Heart left ventricle (tissue), 16 donors: ENCODE data around the gene TMEM39B. TPM values are rescaled to one million over a fixed set of nuclear protein-coding genes. Genes with fewer than 3 reads are reported as not detected.
A peak's percentile ranks its signal among the peaks of the same experiment; 100 is the strongest.

Experiments
- ATAC-seq, 4 donors: fragments of 200-7000 bp; cut with Tn5 transposase; one replicate each; pipeline ENCODE4 v1.9.1; 2020 to 2022; ENCODE audit warnings: moderate library complexity in 4 of 4, mild to moderate bottlenecking in 3 of 4, moderate number of reproducible peaks in 1 of 4
- DNase-seq, 5 donors: peaks; one replicate each; pipeline ENCODE4 v3.0.0-alpha.2; 2020
- H3K27ac ChIP-seq, 12 donors: fragments of 200-600 bp; sonication (generic) in 4 of 12; one replicate each; pipeline versions ENCODE4 v1.5.0 to v1.8.0; 2016 to 2022; ENCODE audit warnings: mild to moderate bottlenecking in 2 of 12
- H3K27me3 ChIP-seq, 9 donors: fragments of 200-600 bp; sonication (generic) in 2 of 9; one replicate each; pipeline versions ENCODE4 v1.5.1 to v1.8.0; 2016 to 2022; ENCODE audit warnings: mild to moderate bottlenecking in 3 of 9
- H3K36me3 ChIP-seq, 9 donors: fragments of 200-600 bp; sonication (generic) in 2 of 9; one replicate each; pipeline versions ENCODE4 v1.5.0 to v1.8.0; 2018 to 2022; ENCODE audit warnings: mild to moderate bottlenecking in 2 of 9
- H3K4me1 ChIP-seq, 12 donors: fragments of 200-600 bp; sonication (generic) in 4 of 12; one replicate each; pipeline versions ENCODE4 v1.5.0 to v1.8.0; 2016 to 2022; ENCODE audit warnings: mild to moderate bottlenecking in 3 of 12
- H3K4me3 ChIP-seq, 12 donors: fragments of 200-600 bp; sonication (generic) in 4 of 12; one replicate each; pipeline versions ENCODE4 v1.5.0 to v1.8.0; 2017 to 2022; ENCODE audit warnings: mild to moderate bottlenecking in 9 of 12, moderate library complexity in 4 of 12
- H3K9me3 ChIP-seq, 12 donors: fragments of 200-600 bp; sonication (generic) in 4 of 12; one replicate each; pipeline versions ENCODE4 v1.5.0 to v1.8.0; 2016 to 2022; ENCODE audit warnings: mild to moderate bottlenecking in 1 of 12
- CTCF ChIP-seq, 12 donors: fragments of 200-600 bp; sonication (generic) in 4 of 12; IDR thresholded peaks; one replicate each; pipeline versions ENCODE4 v1.5.0 to v1.8.0; 2018 to 2022; ENCODE audit warnings: antibody characterized with exemption in 12 of 12, mild to moderate bottlenecking in 5 of 12
- POLR2A ChIP-seq, 2 donors: fragments of 450-650 bp; IDR thresholded peaks; one replicate each; pipeline ENCODE4 v1.6.1; 2017; ENCODE audit warnings: antibody characterized with exemption in 2 of 2, mild to moderate bottlenecking in 2 of 2, moderate library complexity in 2 of 2
- WGBS, 4 donors: extraction: QIAGEN DNeasy Blood & Tissue Kit in 2 of 4; methylation state at CpG; one replicate each; pipeline versions ENCODE4 v1.1.5 to v1.1.7; 2013 to 2018; 5-methylcytosine and 5-hydroxymethylcytosine counted together
- intact Hi-C, 10 donors: fragments of 100-400 bp; cut with DNase I; formaldehyde crosslinking; loops; one replicate each; pipeline versions ENCODE4 v1.11.1 to v1.14.2; 2022
- polyA plus RNA-seq, 2 donors: library from polyadenylated mRNA; stranded (reverse); fragments of 200-250 nt; gene quantifications; one replicate each; pipeline ENCODE4 v1.2.3, GENCODE V29; 2013
- total RNA-seq, 9 donors: library from RNA; depleted of rRNA in 2 of 9; stranded (reverse); fragments of >200 nt in 2 of 9; fragmentation: NEBNext Ultra II Directional in 3 of 9; extraction: Animal tissue kit (Norgen Biotek cat#: 25700) in 3 of 9; gene quantifications; one replicate each; pipeline versions ENCODE4 v1.1.0 to v1.2.4, GENCODE V29; 2016 to 2023
- donor health status: ischemic (EF 13 %, LVEDD 7.1; RV severe dilation, severe dysfunction).
- donor health status: healthy with polysubstance abuse.
- donor health status: DM: no; HTN: yes; CAD: no.
- donor health status: DM: no; HTN: no; CAD: no.
- donor health status: ischemic (EF 25% LVEDD 6.9; RV normal size, moderate dysfunction).
- donor health status: ischemic (EF 25% LVEDD 5.7; RV mildly dilated, moderate dysfunction).
- donor health status: healthy.
- donor health status: DM: yes; HTN: yes; CAD: no.
- donor health status: ischemic (EF 35%, LVEDD 5.7; RV mildly dilated, moderate dysfunction).
- donor health status: nonischemic (EF 11% LVEDD 7.7; RV severe dilation, severe dysfunction).
- donor health status: DM: yes; HTN: yes; CAD: no.
- donor health status: PGD.
- donor health status: ischemic (EF 29% LVEDD 5.4; RV normal size, mild dysfunction).
- donor health status: nonischemic (EF 23%, LVEDD 6.1; RV moderate dilation, normal function).

The TMEM39B gene
- total and polyA plus RNA-seq, 11 donors: 2.7 to 15.1 (median 6.3) TPM

GRCh38 chr1:32100359-32100758 is 27.6 kb downstream of the TMEM39B start:
- peak; percentile 32 to 94 (median 72) for ATAC-seq
- Histone ChIP-seq H3K27ac (peak overlapping the region in 8 of 12 donors; percentile 28 to 68 (median 50)), H3K4me1 (peaks cover 0 to 12% (median 0%) of the 10 kb centered on the region in 12 donors), H3K4me3 (no peak overlapping the region), H3K9me3 (no peaks in the 10 kb centered on the region), H3K27me3 (no peaks in the 10 kb centered on the region), H3K36me3 (peaks cover 0 to 74% (median 54%) of the 10 kb centered on the region in 9 donors)
- peak; percentile 66 to 72 (median 70) for DNase-seq
- TF ChIP-seq POLR2A (IDR thresholded peaks at IDR 0.05): no peak
- TF ChIP-seq CTCF (IDR thresholded peaks at IDR 0.05): no peak
- intact Hi-C loops: no loop called here
- 62 to 73% (median 66%) methylated on average over 10 of the region's 10 CpGs for WGBS, 4 donors

- H3K9me3 ChIP-seq: no peaks in the 10 kb centered on the region
- TF ChIP-seq POLR2A (IDR thresholded peaks at IDR 0.05) (no peak), CTCF (IDR thresholded peaks at IDR 0.05) (no peak)
- ATAC-seq: no peak
- no peak overlapping the region for H3K4me3 ChIP-seq
- peak overlapping the region in 6 of 12 donors; percentile 4 to 62 (median 52) for H3K27ac ChIP-seq
- H3K36me3 ChIP-seq: peaks cover 0 to 67% (median 47%) of the 10 kb centered on the region in 9 donors
- peaks cover 0 to 12% (median 0%) of the 10 kb centered on the region in 12 donors for H3K4me1 ChIP-seq
- WGBS, 4 donors: 91 to 93% (median 93%) methylated on average over 9 of the region's 9 CpGs
- no peaks in the 10 kb centered on the region for H3K27me3 ChIP-seq
- intact Hi-C loops: no loop called here
- no peak for DNase-seq
Observed at GRCh38 chr1:32100807-32101708, 28.3 kb downstream of the TMEM39B start.

GRCh38 chr1:32104127-32104526 is 31.4 kb downstream of the TMEM39B start:
- no peaks in the 10 kb centered on the region for H3K27me3 ChIP-seq
- DNase-seq (no peak), ATAC-seq (no peak)
- H3K9me3 ChIP-seq: no peaks in the 10 kb centered on the region
- WGBS, 4 donors: 77 to 88% (median 77%) methylated on average over 4 of the region's 4 CpGs
- peaks cover 0 to 38% (median 21%) of the 10 kb centered on the region in 9 donors for H3K36me3 ChIP-seq
- peaks cover 0 to 22% (median 5%) of the 10 kb centered on the region in 12 donors for H3K4me1 ChIP-seq
- TF ChIP-seq POLR2A (IDR thresholded peaks at IDR 0.05) (no peak), CTCF (IDR thresholded peaks at IDR 0.05) (no peak)
- no peak overlapping the region for H3K27ac ChIP-seq
- intact Hi-C loops: no loop called here
- no peak overlapping the region for H3K4me3 ChIP-seq

- ATAC-seq (no peak), DNase-seq (no peak)
- H3K9me3 ChIP-seq: no peaks in the 10 kb centered on the region
- H3K36me3 ChIP-seq: peaks cover 0 to 26% (median 14%) of the 10 kb centered on the region in 9 donors
- TF ChIP-seq POLR2A (IDR thresholded peaks at IDR 0.05) (no peak), CTCF (IDR thresholded peaks at IDR 0.05) (no peak)
- no peak overlapping the region for H3K27ac ChIP-seq
- H3K4me3 ChIP-seq: no peak overlapping the region
- 85 to 100% (median 96%) methylated on average over 1 of the region's 1 CpG for whole genome bisulfite sequencing, 4 donors
- intact Hi-C loops: no loop called here
- peaks cover 3 to 30% (median 17%) of the 10 kb centered on the region in 12 donors for H3K4me1 ChIP-seq
- no peaks in the 10 kb centered on the region for H3K27me3 ChIP-seq
Observed at GRCh38 chr1:32105338-32105737, 32.6 kb downstream of the TMEM39B start.
